ENCODE data around the gene OSGEP.
A peak's percentile ranks its signal among the peaks of the same experiment; 100 is the strongest.

The OSGEP gene

GRCh38 chr14:20472536-20473169 is 18.0 kb upstream of the OSGEP start:
- Histone ChIP-seq H3K9me3 (no peaks in the 10 kb centered on the region), H3K4me1 (peaks cover 79% of the 10 kb centered on the region), H4K20me1 (peaks cover 39% of the 10 kb centered on the region), H3K4me2 (peak overlapping the region; percentile 92), H3K27ac (peak overlapping the region; percentile 89), H3K36me3 (peaks cover 59% of the 10 kb centered on the region), H3K27me3 (no peaks in the 10 kb centered on the region), H3K9ac (peak overlapping the region; percentile 94; the same call in 1 of the 2 replicates), H3K4me3 (peak overlapping the region; percentile 85)
- TF ChIP-seq Cebpa-rat (IDR thresholded peaks at IDR 0.05) = no peak

DNA sequence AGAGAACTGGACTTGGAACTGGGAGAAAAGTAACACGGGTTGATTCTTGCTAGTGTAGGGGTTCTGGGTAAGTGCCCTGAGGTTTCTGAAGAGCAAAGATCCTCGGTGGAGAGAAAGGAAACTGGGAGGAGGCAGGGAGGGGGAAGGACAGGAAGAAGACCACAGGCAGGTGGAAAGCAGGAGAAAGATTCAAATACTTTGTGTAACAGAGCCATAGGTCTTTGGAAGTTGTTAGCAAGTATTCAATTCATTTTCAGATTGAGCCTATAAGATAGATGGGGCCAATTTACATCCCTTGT is 15.9 kb upstream of the OSGEP start:
- H3K36me3 ChIP-seq = peaks cover 43% of the 10 kb centered on the region
- H3K4me2 ChIP-seq = peak overlapping the region; percentile 92
- peak overlapping the region; percentile 89 for H3K27ac ChIP-seq
- no peaks in the 10 kb centered on the region for H3K9me3 ChIP-seq
- H3K4me3 ChIP-seq = peak overlapping the region; percentile 85
- H4K20me1 ChIP-seq = peaks cover 39% of the 10 kb centered on the region
- H3K9ac ChIP-seq = peak overlapping the region; percentile 94
- no peak for TF ChIP-seq Cebpa-rat (IDR thresholded peaks at IDR 0.05)
- no peaks in the 10 kb centered on the region for H3K27me3 ChIP-seq
- H3K4me1 ChIP-seq = peaks cover 58% of the 10 kb centered on the region

GRCh38 chr14:20469890-20470602 is 15.4 kb upstream of the OSGEP start:
- Histone ChIP-seq H3K4me1 (peaks cover 53% of the 10 kb centered on the region), H4K20me1 (peaks cover 39% of the 10 kb centered on the region), H3K4me2 (peak overlapping the region; percentile 92), H3K9ac (peak overlapping the region; percentile 94), H3K9me3 (no peaks in the 10 kb centered on the region), H3K4me3 (peak overlapping the region; percentile 85), H3K36me3 (peaks cover 38% of the 10 kb centered on the region), H3K27ac (peak overlapping the region; percentile 89), H3K27me3 (no peaks in the 10 kb centered on the region)
- TF ChIP-seq Cebpa-rat (IDR thresholded peaks at IDR 0.05) = peak; percentile 90

DNA sequence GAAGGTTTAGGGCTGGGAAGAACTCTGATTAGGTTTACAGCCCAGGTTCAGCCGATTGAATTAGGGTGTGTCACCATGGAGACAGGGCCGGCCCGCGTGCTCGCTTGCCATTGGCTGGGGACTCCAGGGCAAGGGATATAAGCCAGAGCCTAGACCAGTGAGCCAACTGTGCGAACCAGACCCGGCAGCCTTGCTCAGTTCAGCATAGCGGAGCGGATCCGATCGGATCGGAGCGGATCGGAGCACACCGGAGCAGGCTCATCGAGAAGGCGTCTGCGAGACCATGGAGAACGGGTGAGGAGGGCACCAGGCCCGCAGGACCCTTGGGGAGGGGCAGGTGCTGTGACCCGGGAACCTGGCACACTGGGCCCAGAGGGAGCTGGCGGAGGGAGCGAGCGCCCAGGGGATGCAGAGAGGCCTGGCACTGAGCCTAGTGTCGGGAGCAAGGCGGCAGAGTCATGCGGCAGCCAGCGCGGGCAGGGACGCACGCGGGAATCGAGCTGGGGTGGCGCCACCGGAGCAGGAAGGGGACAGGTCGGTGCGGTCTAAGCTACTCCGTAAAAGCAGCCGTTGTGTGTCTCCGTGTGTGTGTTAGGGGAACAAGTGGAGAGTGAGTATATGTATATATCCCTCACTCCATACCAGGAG is 14.8 kb upstream of the OSGEP start, which contains the start of gene PNP:
Gene PNP, plus strand, starts transcription at position 165 of the 648 bp plus-strand sequence. Its CDS starts 119 bp downstream, at position 284.
- H3K9me3 ChIP-seq = no peaks in the 10 kb centered on the region
- H3K27ac ChIP-seq = peak within 1 kb of the TSS; percentile 89

GRCh38 chr14:20468764-20469241 is 14.2 kb upstream of the OSGEP start:
- Histone ChIP-seq H3K4me1 (peaks cover 40% of the 10 kb centered on the region), H3K4me2 (peak overlapping the region; percentile 92), H3K4me3 (peak overlapping the region; percentile 85), H3K27me3 (no peaks in the 10 kb centered on the region), H3K27ac (no peak overlapping the region), H3K36me3 (peaks cover 26% of the 10 kb centered on the region), H3K9me3 (no peaks in the 10 kb centered on the region), H3K9ac (peak overlapping the region; percentile 94), H4K20me1 (peaks cover 35% of the 10 kb centered on the region)
- no peak for TF ChIP-seq Cebpa-rat (IDR thresholded peaks at IDR 0.05)

More for the DNA sequence above, 14.8 kb upstream of the OSGEP start, which contains the start of gene PNP:
- Histone ChIP-seq H3K9ac (peak within 1 kb of the TSS; percentile 94), H3K4me1 (peaks cover 46% of the 10 kb centered on the region), H3K4me3 (peak within 1 kb of the TSS; percentile 85), H3K27me3 (no peaks in the 10 kb centered on the region), H3K36me3 (peaks cover 31% of the 10 kb centered on the region), H4K20me1 (peaks cover 39% of the 10 kb centered on the region), H3K4me2 (peak within 1 kb of the TSS; percentile 92)
- TF ChIP-seq Cebpa-rat (IDR thresholded peaks at IDR 0.05) = no peak

DNA sequence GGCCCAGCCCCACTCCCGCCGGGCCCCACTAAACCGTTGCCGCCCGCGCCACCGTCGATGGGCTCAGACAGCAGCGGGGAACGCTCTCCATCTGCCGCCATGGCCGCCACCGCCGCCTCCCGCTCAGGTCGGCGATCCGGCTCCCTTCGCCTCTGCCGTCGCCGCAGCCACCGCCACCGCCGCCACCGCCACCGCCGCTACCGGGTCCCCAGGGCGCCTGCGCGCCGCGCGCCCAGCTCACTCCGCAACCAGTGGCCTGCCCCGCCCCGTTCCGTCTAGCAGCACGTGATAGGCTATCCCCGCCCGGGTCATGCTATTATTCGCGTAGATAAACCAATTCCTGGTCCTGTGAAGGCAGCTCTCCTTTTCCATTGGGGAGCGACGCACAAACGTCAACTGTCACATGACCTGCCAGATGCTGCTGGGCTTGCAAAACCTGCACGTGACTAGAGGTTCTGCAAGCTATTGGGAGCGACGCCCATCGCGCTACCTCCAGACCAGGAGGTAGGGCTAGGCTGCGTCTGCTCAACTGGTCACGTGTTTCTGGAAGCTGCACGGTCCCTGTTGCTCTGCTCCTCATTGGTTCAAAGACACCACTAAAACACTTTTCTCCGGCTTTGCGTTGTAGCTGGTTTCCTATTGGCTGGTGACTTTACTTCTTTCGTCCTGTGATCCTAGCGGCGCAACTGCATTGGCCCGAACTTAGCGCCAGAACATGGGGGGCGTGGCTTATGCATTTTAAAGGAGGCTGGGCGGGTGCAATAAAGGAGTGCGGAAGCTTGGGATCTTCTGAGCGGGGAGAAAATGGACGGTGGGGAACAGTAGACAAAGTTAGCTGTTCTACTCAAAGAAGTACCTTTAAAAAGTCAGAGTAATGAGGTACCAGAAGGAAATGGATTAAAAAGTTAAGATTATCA is 6.9 kb upstream of the OSGEP start, which contains the start of gene PIP4P1:
Gene PIP4P1, minus strand, starts transcription at position 210 of the 917 bp plus-strand sequence. Its CDS starts 109 bp downstream, at position 101.
- H3K4me1 ChIP-seq = peaks cover 51% of the 10 kb centered on the region
- peak within 1 kb of the TSS; percentile 96 for H3K4me3 ChIP-seq
- no peaks in the 10 kb centered on the region for H3K9me3 ChIP-seq
- H3K36me3 ChIP-seq = peaks cover 40% of the 10 kb centered on the region
- peak within 1 kb of the TSS; percentile 99 for H3K4me2 ChIP-seq
- TF ChIP-seq Cebpa-rat (IDR thresholded peaks at IDR 0.05) = no peak
- H3K27ac ChIP-seq = peak within 1 kb of the TSS; percentile 95
- peaks cover 34% of the 10 kb centered on the region for H4K20me1 ChIP-seq
- H3K27me3 ChIP-seq = no peaks in the 10 kb centered on the region
- H3K9ac ChIP-seq = peak within 1 kb of the TSS; percentile 96

DNA sequence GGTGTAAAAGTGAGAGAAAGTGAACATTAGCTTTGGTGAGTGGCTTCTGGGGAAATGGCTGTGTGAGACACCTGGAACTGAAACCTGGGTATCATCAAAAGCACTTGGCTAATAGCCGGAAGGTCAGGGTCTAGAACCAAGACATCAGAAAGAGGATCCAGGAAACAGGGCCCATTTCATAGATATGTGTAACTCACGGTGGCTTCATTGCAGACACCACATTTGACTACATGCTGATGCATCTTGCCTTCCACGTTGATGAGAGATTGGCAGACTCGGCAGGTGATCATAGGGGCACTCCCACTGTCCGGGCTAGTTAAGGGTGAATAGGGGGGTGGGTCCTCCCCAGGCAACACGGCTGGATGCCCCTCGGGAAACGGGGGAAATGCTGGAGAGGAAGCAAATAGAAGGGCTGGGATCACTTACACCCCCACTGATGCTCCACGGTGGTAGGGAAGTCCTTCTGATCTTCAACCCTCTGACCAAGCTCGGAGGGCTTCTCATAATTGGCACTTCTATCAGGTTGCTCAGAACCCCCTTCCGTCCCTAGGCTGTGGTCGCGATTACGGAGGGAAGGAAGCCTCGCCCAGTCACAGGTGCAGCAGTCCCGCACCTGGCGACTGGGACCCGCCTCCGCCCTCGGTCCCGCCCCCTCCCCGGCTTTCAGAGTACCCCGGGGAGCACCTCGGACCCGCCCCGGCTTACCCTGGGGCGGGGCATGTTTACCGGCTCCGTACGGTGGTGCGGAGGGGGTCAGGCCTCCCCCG is 6.0 kb upstream of the OSGEP start:
- no peak for TF ChIP-seq Cebpa-rat (IDR thresholded peaks at IDR 0.05)
- Histone ChIP-seq H3K27ac (peak overlapping the region; percentile 95), H3K9me3 (no peaks in the 10 kb centered on the region), H3K9ac (peak overlapping the region; percentile 96), H3K27me3 (no peaks in the 10 kb centered on the region), H3K36me3 (peaks cover 46% of the 10 kb centered on the region), H3K4me1 (peaks cover 54% of the 10 kb centered on the region), H3K4me3 (peak overlapping the region; percentile 96), H3K4me2 (peak overlapping the region; percentile 99), H4K20me1 (peaks cover 41% of the 10 kb centered on the region)

DNA sequence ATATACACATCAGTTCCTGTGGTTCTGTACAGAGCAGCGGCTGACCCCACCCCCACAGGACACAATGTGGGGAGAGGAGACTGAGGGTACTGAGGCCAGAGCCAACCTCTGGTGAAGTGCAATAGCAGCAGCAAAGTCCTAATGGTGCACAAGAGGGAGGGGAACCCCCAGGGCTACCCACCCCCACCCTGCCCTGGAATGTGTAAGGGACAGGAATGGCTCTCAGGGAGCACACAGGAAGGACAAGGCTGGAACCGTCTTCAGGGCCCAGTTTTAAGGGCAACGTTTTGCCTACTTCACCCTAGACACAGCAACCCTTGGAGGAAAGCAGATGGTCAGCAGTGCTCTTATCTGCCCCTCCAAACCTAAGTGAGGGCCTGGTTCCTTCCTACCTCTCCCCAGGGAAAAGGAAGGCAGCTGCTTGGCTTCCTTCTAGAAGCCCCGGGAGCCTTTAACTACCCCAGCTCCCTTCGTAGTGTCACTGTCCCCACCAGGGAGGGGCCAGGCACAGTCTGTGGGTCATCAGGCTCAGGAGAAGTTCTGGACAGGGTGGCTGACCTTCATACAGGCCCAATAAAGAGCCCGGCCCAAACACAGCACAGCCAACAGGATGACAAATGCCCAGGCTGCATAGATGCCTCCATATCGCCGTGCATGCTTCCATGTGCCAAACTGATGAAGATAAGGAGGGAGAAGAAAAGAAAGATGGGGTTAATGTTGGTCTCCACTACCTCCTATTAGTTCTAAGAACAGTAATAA is 3.6 kb upstream of the OSGEP start:
- Histone ChIP-seq H3K4me3 (peak overlapping the region; percentile 48), H3K27ac (peak overlapping the region; percentile 93), H3K9ac (peak overlapping the region; percentile 92)

More for the DNA sequence above, 3.6 kb upstream of the OSGEP start:
- TF ChIP-seq Cebpa-rat (IDR thresholded peaks at IDR 0.05) = no peak
- no peaks in the 10 kb centered on the region for H3K9me3 ChIP-seq
- peaks cover 41% of the 10 kb centered on the region for H4K20me1 ChIP-seq
- H3K27me3 ChIP-seq = no peaks in the 10 kb centered on the region
- peaks cover 61% of the 10 kb centered on the region for H3K4me1 ChIP-seq
- H3K36me3 ChIP-seq = peaks cover 46% of the 10 kb centered on the region
- peak overlapping the region; percentile 99 for H3K4me2 ChIP-seq

All from BLaER1 (cell line).